ENCODE measurements around the gene DPY19L3.
"Not testable (repeated sequence)": the region's sequence is repeated elsewhere in the genome, so short reads cannot be mapped to it uniquely, and the experiment has no call there.

Gene DPY19L3

DNA sequence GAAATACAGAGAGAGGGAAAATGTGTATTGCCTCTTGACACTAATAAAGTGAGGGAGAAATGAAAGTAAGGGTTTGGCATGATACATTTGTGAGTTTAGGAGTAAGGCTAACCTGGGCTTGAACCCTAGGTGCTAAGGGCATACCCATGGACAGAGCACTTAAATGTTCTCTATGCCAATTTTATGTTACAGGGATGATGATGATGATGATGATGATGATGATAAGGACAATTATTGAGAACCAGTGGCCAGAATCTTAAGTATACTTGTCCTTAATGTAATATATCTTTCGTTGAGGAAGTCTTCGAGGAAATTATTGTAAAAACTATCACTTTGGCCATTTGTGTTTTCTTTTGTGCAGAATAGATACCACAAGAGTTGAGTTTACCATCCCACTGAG is 33.2 kb downstream of the DPY19L3 start:
- in situ Hi-C loops (cut with MboI; ENCODE audit: low sequenced_read_pairs), result no loop called here
- Histone ChIP-seq H3K36me3 (replicated peaks) (peaks cover 14% of the 10 kb centered on the region), H3K4me1 (0 out of 2 replicates have a peak, but pooled peaks cover 3% of the 10 kb centered on the region), H3K27me3 (ENCODE audit: low read depth) (no peaks in the 10 kb centered on the region), H3K9me3 (no peaks in the 10 kb centered on the region), H3K4me3 (no peak overlapping the region)
- DNase-seq (ENCODE audit: low spot score in 2 of 2), result no peak

DNA sequence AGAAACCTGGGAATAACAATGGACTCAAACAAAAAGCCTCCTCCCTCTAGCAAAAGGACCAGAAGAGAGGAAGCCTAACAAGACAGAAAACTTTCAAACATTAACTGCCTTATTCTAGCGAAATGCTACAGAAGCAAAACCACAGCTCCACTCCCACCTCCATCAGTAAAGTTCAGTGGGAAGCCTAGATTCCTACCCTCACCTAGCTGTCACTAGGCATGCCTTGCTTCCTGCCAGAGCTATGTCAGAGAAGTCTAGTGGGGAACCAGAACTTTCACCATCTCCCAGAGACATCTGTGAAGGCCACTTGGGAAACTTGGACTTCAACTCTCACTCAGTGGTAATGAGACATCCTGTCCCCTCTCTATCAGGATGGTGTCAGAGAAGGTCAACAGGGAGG is 37.1 kb downstream of the DPY19L3 start:
- no peak overlapping the region for H3K4me3 ChIP-seq
- H3K27me3 ChIP-seq (ENCODE audit: low read depth), result no peaks in the 10 kb centered on the region
- no peaks in the 10 kb centered on the region for H3K9me3 ChIP-seq
- H3K36me3 ChIP-seq (replicated peaks), result peaks cover 10% of the 10 kb centered on the region; the same call in 1 of the 2 replicates
- in situ Hi-C loops (cut with MboI; ENCODE audit: low sequenced_read_pairs), result no loop called here
- H3K4me1 ChIP-seq, result 0 out of 2 replicates have a peak, but pooled peaks cover 3% of the 10 kb centered on the region
- no peak for DNase-seq (ENCODE audit: low spot score in 2 of 2)

DNA sequence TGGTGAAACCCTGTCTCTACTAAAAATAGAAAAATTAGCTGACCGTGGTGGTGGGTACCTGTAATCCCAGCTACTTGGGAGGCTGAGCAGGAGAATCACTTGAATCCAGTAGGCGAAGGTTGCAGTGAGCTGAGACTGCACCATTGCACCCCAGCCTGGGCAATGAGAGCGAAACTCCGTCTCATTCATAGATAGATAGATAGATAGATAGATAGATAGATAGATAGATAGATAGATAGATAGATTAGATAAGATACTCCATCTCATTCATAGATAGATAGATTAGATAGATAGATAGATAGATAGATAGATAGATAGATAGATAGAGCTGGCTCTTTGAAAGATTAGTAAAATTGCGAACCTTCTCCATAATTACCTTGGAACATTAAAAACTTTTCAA is 42.0 kb downstream of the DPY19L3 start:
- H3K36me3 ChIP-seq (replicated peaks); in situ Hi-C loops (cut with MboI; ENCODE audit: low sequenced_read_pairs); H3K4me3 ChIP-seq; H3K27me3 ChIP-seq (ENCODE audit: low read depth); DNase-seq (ENCODE audit: low spot score in 2 of 2); H3K9me3 ChIP-seq: not testable (repeated sequence)
- peaks cover 11% of the 10 kb centered on the region for H3K4me1 ChIP-seq

DNA sequence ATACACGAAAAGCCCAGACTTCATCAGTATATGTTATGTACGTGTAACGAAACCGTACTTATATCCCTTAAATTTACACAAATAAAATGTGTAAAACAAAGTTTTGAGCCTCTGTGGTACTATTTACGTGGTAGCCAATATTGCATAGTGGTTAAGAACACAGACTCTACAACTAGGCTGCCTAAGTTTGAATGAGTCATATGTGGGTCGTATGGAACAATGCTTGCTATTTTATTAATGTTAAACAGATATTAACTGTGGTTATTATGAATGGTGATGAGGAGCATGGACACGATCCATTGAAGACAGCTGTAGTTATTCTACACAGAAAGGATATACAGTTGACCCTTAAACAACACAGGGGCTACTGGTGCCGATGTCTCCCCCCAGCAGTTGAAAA is 42.5 kb downstream of the DPY19L3 start:
- H3K4me3 ChIP-seq, result no peak overlapping the region
- in situ Hi-C loops (cut with MboI; ENCODE audit: low sequenced_read_pairs), result no loop called here
- no peaks in the 10 kb centered on the region for H3K9me3 ChIP-seq

DNA sequence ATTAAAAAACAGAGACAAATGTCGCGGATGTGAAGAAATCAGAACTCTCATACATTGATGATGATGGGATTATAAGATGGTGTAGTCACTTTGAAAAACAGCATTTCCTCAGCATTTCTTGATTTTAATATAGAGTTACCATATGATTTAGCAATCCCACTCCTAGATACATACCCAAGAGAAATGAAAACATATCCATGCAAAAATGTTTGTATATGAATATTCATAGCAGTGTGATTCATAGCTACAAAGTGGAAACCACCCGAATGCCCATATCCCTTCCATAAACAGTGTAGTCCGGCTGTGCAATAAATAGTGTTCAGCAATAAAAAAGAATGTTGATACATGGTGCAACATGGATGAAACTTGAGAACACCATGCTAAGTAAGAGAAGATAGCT is 44.6 kb downstream of the DPY19L3 start:
- Histone ChIP-seq H3K4me1 (peaks cover 11% of the 10 kb centered on the region), H3K36me3 (replicated peaks) (0 out of 2 replicates have a peak, but pooled peaks cover 3% of the 10 kb centered on the region), H3K9me3 (no peaks in the 10 kb centered on the region), H3K27me3 (ENCODE audit: low read depth) (no peaks in the 10 kb centered on the region), H3K4me3 (no peak overlapping the region)
- DNase-seq (ENCODE audit: low spot score in 2 of 2), result no peak
- in situ Hi-C loops (cut with MboI; ENCODE audit: low sequenced_read_pairs), result no loop called here

More for the DNA sequence above, 42.5 kb downstream of the DPY19L3 start:
- H3K27me3 ChIP-seq (ENCODE audit: low read depth), result no peaks in the 10 kb centered on the region
- no peak for DNase-seq (ENCODE audit: low spot score in 2 of 2)
- no peaks in the 10 kb centered on the region for H3K36me3 ChIP-seq (replicated peaks)
- H3K4me1 ChIP-seq, result peaks cover 11% of the 10 kb centered on the region

DNA sequence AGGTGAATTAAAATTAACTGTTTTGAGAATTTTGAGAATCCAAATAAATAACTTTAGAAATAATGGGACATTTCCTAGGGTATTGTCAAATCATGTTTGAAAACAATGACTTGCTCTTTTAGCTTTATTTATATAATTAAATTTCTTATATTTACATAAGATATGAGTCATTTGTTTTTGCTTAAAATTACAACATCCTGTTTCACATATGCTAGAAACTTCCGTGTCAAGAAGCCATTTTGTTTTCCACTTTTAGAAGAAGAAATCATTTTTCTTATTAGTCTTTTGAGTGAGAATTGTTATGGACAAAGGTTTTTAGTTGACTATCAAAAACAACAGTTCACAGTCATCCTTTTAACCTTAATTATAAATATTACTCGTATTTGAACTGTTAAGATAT is 48.2 kb downstream of the DPY19L3 start:
- Histone ChIP-seq H3K9me3 (no peaks in the 10 kb centered on the region), H3K27me3 (ENCODE audit: low read depth) (no peaks in the 10 kb centered on the region), H3K4me3 (no peak overlapping the region), H3K36me3 (replicated peaks) (peaks cover 10% of the 10 kb centered on the region), H3K4me1 (peaks cover 20% of the 10 kb centered on the region)
- no peak for DNase-seq (ENCODE audit: low spot score in 2 of 2)
- in situ Hi-C loops (cut with MboI; ENCODE audit: low sequenced_read_pairs), result no loop called here

DNA sequence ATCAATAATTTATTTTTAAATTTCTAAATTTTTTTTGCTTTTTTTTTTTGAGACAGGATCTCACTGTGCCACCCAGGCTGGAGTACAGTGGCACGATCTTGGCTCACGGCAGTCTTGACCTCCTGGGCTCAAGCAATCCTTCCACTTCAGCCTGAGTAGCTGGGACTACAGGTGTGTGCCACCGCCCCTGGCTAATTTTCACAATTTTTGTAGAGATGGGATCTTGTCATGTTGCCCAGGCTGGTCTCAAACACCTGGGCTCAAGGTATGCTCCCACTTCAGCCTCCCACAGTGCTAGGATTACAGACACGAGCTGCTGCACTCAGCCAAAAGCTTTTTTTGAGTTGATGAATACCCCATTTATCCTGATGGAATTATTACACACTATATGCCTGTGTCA is 50.8 kb downstream of the DPY19L3 start:
- in situ Hi-C loops (cut with MboI; ENCODE audit: low sequenced_read_pairs), result no loop called here
- no peak for DNase-seq (ENCODE audit: low spot score in 2 of 2)
- no peak overlapping the region for H3K4me3 ChIP-seq
- no peaks in the 10 kb centered on the region for H3K27me3 ChIP-seq (ENCODE audit: low read depth)
- peaks cover 12% of the 10 kb centered on the region for H3K36me3 ChIP-seq (replicated peaks)
- no peaks in the 10 kb centered on the region for H3K9me3 ChIP-seq
- H3K4me1 ChIP-seq, result peaks cover 14% of the 10 kb centered on the region

DNA sequence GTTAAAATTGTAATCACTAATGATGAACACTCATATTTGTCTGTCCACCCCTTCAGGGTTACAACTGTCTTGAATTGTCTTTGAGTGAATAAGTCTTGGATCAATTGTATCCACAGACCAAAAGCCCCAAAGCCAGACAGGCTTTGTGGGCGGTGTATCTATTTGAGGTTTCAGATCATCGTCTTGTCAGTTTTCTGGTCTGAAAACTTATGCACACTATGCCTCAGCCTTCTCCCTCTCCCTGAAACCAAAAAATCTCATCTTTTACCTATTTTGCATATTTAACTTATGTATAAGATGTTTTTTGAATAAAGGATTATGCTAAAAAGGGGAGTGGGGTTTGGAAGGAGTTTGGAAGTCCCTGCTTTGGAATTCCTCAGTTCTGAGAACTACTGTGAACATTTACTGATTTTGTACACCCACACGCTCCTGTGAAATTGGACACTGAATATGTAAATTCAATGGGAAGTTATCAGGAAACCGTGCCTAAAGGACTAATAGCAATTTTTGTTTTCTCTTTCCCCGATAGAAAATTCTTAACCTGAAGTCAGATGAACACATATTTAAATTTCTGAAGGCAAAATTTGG is 52.1 kb downstream of the DPY19L3 start:
- Histone ChIP-seq H3K27me3 (ENCODE audit: low read depth) (no peaks in the 10 kb centered on the region), H3K4me3 (no peak overlapping the region), H3K9me3 (no peaks in the 10 kb centered on the region), H3K4me1 (peaks cover 10% of the 10 kb centered on the region), H3K36me3 (replicated peaks) (peaks cover 12% of the 10 kb centered on the region)
- in situ Hi-C loops (cut with MboI; ENCODE audit: low sequenced_read_pairs), result no loop called here
- no peak for DNase-seq (ENCODE audit: low spot score in 2 of 2)

DNA sequence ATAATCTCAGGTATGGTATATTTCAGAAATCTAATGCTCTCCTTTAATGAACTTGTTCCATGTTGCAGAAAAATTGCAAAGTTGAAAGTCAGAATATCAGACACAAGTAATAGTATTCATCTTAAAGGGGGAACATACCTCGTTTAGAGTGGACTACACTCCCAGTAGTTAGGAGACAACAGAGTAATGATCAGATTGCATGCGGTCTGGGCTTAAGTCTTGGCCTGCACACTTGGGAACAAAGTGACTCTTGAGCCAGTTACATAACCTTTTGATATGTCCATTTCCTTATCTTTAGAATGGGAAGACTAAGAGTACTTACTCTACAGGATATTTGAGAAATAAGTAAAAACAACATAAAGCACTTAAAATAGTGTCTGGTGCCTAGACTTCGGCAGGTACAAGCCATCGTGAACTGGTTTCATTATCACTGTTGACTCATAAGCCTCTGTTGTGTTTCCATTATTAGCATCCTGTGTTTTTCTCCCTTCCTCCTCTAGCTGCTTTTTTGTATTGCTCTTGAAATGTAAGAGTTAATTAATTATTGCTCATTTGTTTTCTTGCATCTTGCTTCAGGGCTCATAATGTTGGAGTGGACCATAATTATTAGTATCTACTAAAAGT is 53.0 kb downstream of the DPY19L3 start:
- Histone ChIP-seq H3K9me3 (no peaks in the 10 kb centered on the region), H3K4me3 (no peak overlapping the region), H3K27me3 (ENCODE audit: low read depth) (no peaks in the 10 kb centered on the region), H3K36me3 (replicated peaks) (peaks cover 12% of the 10 kb centered on the region), H3K4me1 (peaks cover 10% of the 10 kb centered on the region)
- in situ Hi-C loops (cut with MboI; ENCODE audit: low sequenced_read_pairs), result no loop called here
- DNase-seq (ENCODE audit: low spot score in 2 of 2), result no peak

DNA sequence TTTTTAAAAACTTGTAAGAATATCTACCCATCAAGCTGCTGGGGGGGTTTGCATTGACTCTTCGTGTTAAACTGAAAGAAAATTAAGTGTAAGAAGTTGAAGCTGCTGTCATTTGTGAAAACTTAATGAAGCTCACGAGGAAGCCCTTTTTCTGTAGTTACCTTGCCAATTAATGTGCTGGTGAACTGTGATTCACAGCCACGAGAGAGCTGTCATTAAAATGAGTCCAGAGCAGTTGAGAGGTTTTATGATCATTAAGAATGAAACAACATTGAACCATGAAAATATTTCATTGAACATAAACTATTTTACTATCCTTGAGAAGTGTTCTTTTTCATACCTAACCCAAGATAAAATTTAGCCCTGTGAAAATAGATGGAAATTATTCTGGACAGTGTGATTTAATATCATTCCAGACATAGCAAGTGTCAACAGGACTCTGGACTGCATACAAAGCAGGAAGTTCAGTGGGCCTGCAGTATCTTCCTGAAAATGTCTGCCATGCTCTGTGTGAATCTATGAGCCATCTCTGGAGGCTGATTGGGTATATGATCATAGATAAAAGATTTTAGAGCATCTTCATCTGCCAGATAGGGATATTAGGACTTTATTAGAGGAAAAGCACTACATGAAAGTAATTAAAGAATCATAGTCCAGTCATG is 53.8 kb downstream of the DPY19L3 start:
- Histone ChIP-seq H3K4me1 (peaks cover 10% of the 10 kb centered on the region), H3K4me3 (no peak overlapping the region), H3K36me3 (replicated peaks) (peaks cover 12% of the 10 kb centered on the region), H3K9me3 (no peaks in the 10 kb centered on the region), H3K27me3 (ENCODE audit: low read depth) (no peaks in the 10 kb centered on the region)
- in situ Hi-C loops (cut with MboI; ENCODE audit: low sequenced_read_pairs), result no loop called here
- DNase-seq (ENCODE audit: low spot score in 2 of 2), result no peak

DNA sequence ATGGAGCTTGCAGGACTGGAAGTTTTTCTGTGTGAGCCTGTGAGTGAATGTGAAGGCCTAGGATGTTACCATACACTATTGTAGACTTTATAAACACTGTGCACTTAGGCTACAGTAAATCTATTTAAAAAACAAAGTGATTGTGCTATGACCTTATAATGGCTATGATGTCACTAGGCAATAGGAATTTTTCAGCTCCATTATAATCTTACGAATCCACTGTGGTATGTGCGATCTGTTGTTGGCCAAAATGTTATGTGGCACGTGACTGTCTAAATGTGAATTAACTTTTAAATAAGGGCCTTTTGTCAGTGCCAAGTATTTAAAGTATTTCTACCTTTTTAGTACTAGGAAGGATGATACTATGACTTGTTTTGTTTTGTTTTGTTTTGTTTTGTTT is 54.9 kb downstream of the DPY19L3 start:
- H3K27me3 ChIP-seq (ENCODE audit: low read depth), result no peaks in the 10 kb centered on the region
- DNase-seq (ENCODE audit: low spot score in 2 of 2), result no peak
- in situ Hi-C loops (cut with MboI; ENCODE audit: low sequenced_read_pairs), result no loop called here
- H3K36me3 ChIP-seq (replicated peaks), result peaks cover 9% of the 10 kb centered on the region
- no peak overlapping the region for H3K4me3 ChIP-seq
- no peaks in the 10 kb centered on the region for H3K9me3 ChIP-seq
- peaks cover 10% of the 10 kb centered on the region for H3K4me1 ChIP-seq

DNA sequence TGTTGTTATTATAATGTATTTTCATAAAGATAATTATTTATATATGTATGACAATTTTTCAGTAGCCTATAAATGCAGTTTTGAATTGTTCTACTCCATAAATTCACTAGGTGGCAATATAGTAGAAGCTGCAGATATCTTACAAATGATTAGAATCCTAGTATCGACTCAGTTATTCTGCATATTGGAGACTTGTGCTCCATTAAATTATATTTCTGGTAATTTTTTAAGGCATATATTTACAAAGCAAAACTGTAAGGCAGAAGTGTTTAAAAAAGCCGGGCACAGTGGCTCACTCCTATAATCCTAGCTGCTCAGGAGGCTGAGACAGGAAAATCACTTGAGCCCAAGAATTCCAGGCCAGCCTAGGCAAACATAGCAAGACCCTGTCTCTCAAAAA is 58.7 kb downstream of the DPY19L3 start:
- no peak overlapping the region for H3K4me3 ChIP-seq
- no peaks in the 10 kb centered on the region; the same call in 1 of the 2 replicates for H3K36me3 ChIP-seq (replicated peaks)
- H3K27me3 ChIP-seq (ENCODE audit: low read depth), result no peaks in the 10 kb centered on the region
- DNase-seq (ENCODE audit: low spot score in 2 of 2), result peak in 1 of 2 experiments; percentile 34
- in situ Hi-C loops (cut with MboI; ENCODE audit: low sequenced_read_pairs), result no loop called here
- H3K4me1 ChIP-seq, result no peaks in the 10 kb centered on the region
- H3K9me3 ChIP-seq, result no peaks in the 10 kb centered on the region

DNA sequence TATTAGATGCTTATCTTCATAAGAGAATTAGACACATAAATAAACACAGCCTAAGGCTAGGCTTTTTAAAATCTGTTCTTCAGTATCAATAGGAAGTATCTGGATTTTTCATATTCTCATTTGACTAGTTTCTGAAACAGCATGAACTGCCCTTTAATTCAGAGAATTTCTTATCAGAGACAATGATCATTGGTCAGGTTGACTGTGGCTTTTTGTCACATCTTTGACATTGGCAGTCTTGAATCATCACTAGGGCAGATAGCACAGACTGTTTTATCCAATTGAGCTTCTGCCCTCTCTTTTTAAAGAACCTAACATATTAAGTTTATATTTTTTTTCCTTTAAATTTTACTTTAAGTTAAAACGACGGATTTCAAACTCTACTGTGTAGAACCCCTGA is 59.6 kb downstream of the DPY19L3 start:
- Histone ChIP-seq H3K4me3 (no peak overlapping the region), H3K9me3 (no peaks in the 10 kb centered on the region), H3K27me3 (ENCODE audit: low read depth) (no peaks in the 10 kb centered on the region), H3K36me3 (replicated peaks) (no peaks in the 10 kb centered on the region; the same call in 1 of the 2 replicates), H3K4me1 (no peaks in the 10 kb centered on the region)
- DNase-seq (ENCODE audit: low spot score in 2 of 2), result no peak
- in situ Hi-C loops (cut with MboI; ENCODE audit: low sequenced_read_pairs), result no loop called here

DNA sequence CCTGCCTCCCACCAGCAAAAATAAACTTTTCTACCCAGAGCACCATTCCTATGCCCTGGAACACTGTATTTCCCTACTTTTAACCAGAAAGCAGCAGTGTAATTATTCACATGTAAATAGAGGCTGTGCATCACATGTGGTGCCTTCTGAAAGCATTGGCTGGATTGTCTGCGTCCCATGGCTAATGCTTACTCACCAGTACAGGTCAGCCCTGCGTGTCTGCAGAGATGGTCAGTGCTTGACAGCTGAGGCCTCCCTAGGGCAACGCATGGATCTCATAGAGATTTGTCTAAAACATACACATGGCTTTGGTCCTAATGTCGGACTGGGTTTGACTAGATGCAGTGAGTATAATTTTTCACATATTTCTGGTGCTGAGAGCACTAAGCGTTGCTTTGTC is 64.2 kb downstream of the DPY19L3 start:
- in situ Hi-C loops (cut with MboI; ENCODE audit: low sequenced_read_pairs), result no loop called here
- Histone ChIP-seq H3K27me3 (ENCODE audit: low read depth) (no peaks in the 10 kb centered on the region), H3K9me3 (no peaks in the 10 kb centered on the region), H3K4me1 (no peaks in the 10 kb centered on the region), H3K36me3 (replicated peaks) (no peaks in the 10 kb centered on the region; the same call in 1 of the 2 replicates), H3K4me3 (no peak overlapping the region)
- DNase-seq (ENCODE audit: low spot score in 2 of 2), result no peak
